ENCODE measurements around the gene COA7. TPM values are rescaled to one million over a fixed set of nuclear protein-coding genes. Genes with fewer than 3 reads are reported as not detected.

COA7 gene
- polyA plus RNA-seq, 3 donors, result 4.8 to 8.5 (median 6.2) TPM

DNA sequence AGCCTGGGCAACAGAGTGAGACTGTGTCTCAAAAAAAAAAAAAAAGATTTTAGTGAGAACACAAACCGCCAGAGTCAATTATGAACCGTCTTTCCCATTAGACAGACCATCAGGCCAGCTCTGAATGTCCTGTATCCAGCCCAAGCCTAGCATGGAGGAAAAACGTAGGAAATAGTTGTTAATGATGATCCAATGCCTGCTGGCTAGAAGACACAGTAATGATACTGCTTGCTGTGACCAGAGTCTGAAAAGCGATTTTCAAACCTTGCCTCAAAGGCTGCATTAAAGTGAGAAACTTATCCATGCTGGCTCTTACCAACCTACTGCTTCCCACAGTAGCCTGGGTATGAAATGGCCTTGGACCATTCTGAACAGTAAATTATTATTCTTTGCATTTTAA, 17.0 kb downstream of the COA7 start:
- Histone ChIP-seq H3K79me2 (ENCODE audit: insufficient read depth, low read length) (no peaks in the 10 kb centered on the region), H3K36me3 (replicated peaks in 1 of 2; ENCODE audit: control insufficient read depth in 1 of 2, insufficient read depth in 2 of 2, low read length in 2 of 2) (no peaks in the 10 kb centered on the region), H4K20me1 (ENCODE audit: insufficient read depth, low read length) (no peaks in the 10 kb centered on the region), H3K9ac (ENCODE audit: insufficient read depth, low read length, poor library complexity, severe bottlenecking) (no peak overlapping the region), H3K4me3 (replicated peaks in 1 of 3; ENCODE audit: low read depth in 2 of 3, low read length in 3 of 3) (no peak overlapping the region), H2AFZ (ENCODE audit: insufficient read depth, low read depth, low read length, poor library complexity, severe bottlenecking) (no peak overlapping the region), H3K27ac (ENCODE audit: low read depth in 1 of 2, low read length in 2 of 2) (no peak overlapping the region), H3K9me3 (replicated peaks in 1 of 2; ENCODE audit: control insufficient read depth in 1 of 2, insufficient read depth in 1 of 2, low read length in 2 of 2) (no peaks in the 10 kb centered on the region), H3K27me3 (ENCODE audit: control insufficient read depth in 2 of 2, insufficient read depth in 2 of 2, low read length in 2 of 2) (no peaks in the 10 kb centered on the region), H3K4me1 (ENCODE audit: control insufficient read depth in 1 of 2, insufficient read depth in 2 of 2, low read length in 2 of 2) (peaks cover 10 to 16% of the 10 kb centered on the region in 2 donors), H3K4me2 (replicated peaks; ENCODE audit: extremely low read depth, low read length, poor library complexity, severe bottlenecking) (no peak overlapping the region)
- intact Hi-C loops (cut with micrococcal nuclease), result loop anchor here in 1 of 2 donors (10.0 kb wide), 1 partner anchor 126 kb away; the partner anchor contains the start of gene TUT4
- H3K9me3 Mint-ChIP-seq, result peaks cover 0 to 3% (median 0%) of the 10 kb centered on the region in 7 donors
- H3K27me3 Mint-ChIP-seq (ENCODE audit: low read depth in 3 of 3), result no peaks in the 10 kb centered on the region
- H3K36me3 Mint-ChIP-seq, result peaks cover 4 to 6% of the 10 kb centered on the region in 2 donors
- peaks cover 19% of the 10 kb centered on the region for H3K4me1 Mint-ChIP-seq
- TF ChIP-seq, protein P1, sequence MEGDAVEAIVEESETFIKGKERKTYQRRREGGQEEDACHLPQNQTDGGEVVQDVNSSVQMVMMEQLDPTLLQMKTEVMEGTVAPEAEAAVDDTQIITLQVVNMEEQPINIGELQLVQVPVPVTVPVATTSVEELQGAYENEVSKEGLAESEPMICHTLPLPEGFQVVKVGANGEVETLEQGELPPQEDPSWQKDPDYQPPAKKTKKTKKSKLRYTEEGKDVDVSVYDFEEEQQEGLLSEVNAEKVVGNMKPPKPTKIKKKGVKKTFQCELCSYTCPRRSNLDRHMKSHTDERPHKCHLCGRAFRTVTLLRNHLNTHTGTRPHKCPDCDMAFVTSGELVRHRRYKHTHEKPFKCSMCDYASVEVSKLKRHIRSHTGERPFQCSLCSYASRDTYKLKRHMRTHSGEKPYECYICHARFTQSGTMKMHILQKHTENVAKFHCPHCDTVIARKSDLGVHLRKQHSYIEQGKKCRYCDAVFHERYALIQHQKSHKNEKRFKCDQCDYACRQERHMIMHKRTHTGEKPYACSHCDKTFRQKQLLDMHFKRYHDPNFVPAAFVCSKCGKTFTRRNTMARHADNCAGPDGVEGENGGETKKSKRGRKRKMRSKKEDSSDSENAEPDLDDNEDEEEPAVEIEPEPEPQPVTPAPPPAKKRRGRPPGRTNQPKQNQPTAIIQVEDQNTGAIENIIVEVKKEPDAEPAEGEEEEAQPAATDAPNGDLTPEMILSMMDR (IDR thresholded peaks at IDR 0.05), result no peak
- no peak overlapping the region for H3K4me3 Mint-ChIP-seq
- 100% methylated on average over 2 of the region's 4 CpGs for WGBS (ENCODE audit: insufficient coverage)
- DNase-seq, result no peak
- H3K27ac Mint-ChIP-seq, result no peak overlapping the region

DNA sequence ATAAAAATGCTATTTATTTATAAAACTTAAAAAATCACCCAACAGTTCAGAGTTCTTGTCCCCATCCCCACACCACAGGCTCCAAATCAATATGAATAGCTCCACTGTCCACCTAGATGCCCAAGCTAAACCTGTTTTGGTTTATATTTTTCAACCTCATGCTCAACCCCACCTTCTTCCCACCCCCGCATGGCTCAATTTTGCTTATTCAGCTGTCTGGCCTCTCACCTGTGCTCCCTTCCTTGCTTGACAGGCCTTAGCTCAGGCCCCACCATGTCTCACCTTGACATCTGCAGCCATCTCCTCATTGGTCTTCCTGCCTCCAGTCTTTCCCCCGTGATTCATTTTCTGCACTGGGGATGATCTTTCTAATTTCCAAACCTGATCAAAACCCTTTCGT, 17.8 kb downstream of the COA7 start:
- Mint-ChIP-seq H3K27ac (peak overlapping the region in 1 of 7 donors; percentile 11), H3K4me1 (peaks cover 16% of the 10 kb centered on the region), H3K4me3 (no peak overlapping the region), H3K9me3 (peaks cover 0 to 3% (median 0%) of the 10 kb centered on the region in 7 donors), H3K27me3 (ENCODE audit: low read depth in 3 of 3) (no peaks in the 10 kb centered on the region), H3K36me3 (peaks cover 2 to 3% of the 10 kb centered on the region in 2 donors)
- Histone ChIP-seq H3K4me2 (replicated peaks; ENCODE audit: extremely low read depth, low read length, poor library complexity, severe bottlenecking) (no peak overlapping the region), H3K79me2 (ENCODE audit: insufficient read depth, low read length) (no peaks in the 10 kb centered on the region), H2AFZ (ENCODE audit: insufficient read depth, low read depth, low read length, poor library complexity, severe bottlenecking) (no peak overlapping the region), H3K4me3 (replicated peaks in 1 of 3; ENCODE audit: low read depth in 2 of 3, low read length in 3 of 3) (no peak overlapping the region), H3K9ac (ENCODE audit: insufficient read depth, low read length, poor library complexity, severe bottlenecking) (no peak overlapping the region), H3K4me1 (ENCODE audit: control insufficient read depth in 1 of 2, insufficient read depth in 2 of 2, low read length in 2 of 2) (peaks cover 10 to 16% of the 10 kb centered on the region in 2 donors), H3K27me3 (ENCODE audit: control insufficient read depth in 2 of 2, insufficient read depth in 2 of 2, low read length in 2 of 2) (no peaks in the 10 kb centered on the region), H3K9me3 (replicated peaks in 1 of 2; ENCODE audit: control insufficient read depth in 1 of 2, insufficient read depth in 1 of 2, low read length in 2 of 2) (no peaks in the 10 kb centered on the region), H3K36me3 (replicated peaks in 1 of 2; ENCODE audit: control insufficient read depth in 1 of 2, insufficient read depth in 2 of 2, low read length in 2 of 2) (no peaks in the 10 kb centered on the region), H4K20me1 (ENCODE audit: insufficient read depth, low read length) (no peaks in the 10 kb centered on the region), H3K27ac (ENCODE audit: low read depth in 1 of 2, low read length in 2 of 2) (no peak overlapping the region)
- intact Hi-C loops (cut with micrococcal nuclease), result loop anchor here in 1 of 2 donors (10.0 kb wide), 1 partner anchor 126 kb away; the partner anchor contains the start of gene TUT4
- 94% methylated on average over 3 of the region's 3 CpGs for WGBS (ENCODE audit: insufficient coverage)
- no peak for DNase-seq
- TF ChIP-seq, protein P1 (IDR thresholded peaks at IDR 0.05), result no peak

Data from CD14-positive monocyte (primary cell).